GM19328 (cell line): ENCODE data around the gene HTRA1.

ENCODE experiments used
- ATAC-seq: cut with Tn5 transposase; IDR thresholded peaks from one replicate; pipeline ENCODE4 v1.9.1; 2021; ENCODE audit warnings: mild to moderate bottlenecking, moderate library complexity; ENCODE audit not compliant: unreplicated experiment

HTRA1 gene

GRCh38 chr10:122471531-122472177 is 10.3 kb downstream of the HTRA1 start:
- no peak for ATAC-seq

- no peak for ATAC-seq
These were observed 11.8 kb downstream of the HTRA1 start for GRCh38 chr10:122473116-122473515.

GRCh38 chr10:122474131-122474818 is 12.9 kb downstream of the HTRA1 start:
- no peak for ATAC-seq

- ATAC-seq: no peak
These were observed 13.7 kb downstream of the HTRA1 start for GRCh38 chr10:122475100-122475499.

GRCh38 chr10:122475591-122476332 is 14.4 kb downstream of the HTRA1 start:
- ATAC-seq: no peak

GRCh38 chr10:122476333-122476695 is 15.0 kb downstream of the HTRA1 start:
- ATAC-seq: no peak

- ATAC-seq: no peak
These were observed 16.1 kb downstream of the HTRA1 start for GRCh38 chr10:122477436-122477835.

GRCh38 chr10:122478971-122479370 is 17.6 kb downstream of the HTRA1 start:
- no peak for ATAC-seq

GRCh38 chr10:122480146-122480833 is 18.9 kb downstream of the HTRA1 start:
- no peak for ATAC-seq

- no peak for ATAC-seq
These were observed 20.1 kb downstream of the HTRA1 start for GRCh38 chr10:122481296-122482056.

- no peak for ATAC-seq
These were observed 23.1 kb downstream of the HTRA1 start for GRCh38 chr10:122484276-122485060.

GRCh38 chr10:122485670-122486069 is 24.3 kb downstream of the HTRA1 start:
- no peak for ATAC-seq

GRCh38 chr10:122486406-122487080 is 25.2 kb downstream of the HTRA1 start:
- no peak for ATAC-seq

- ATAC-seq: no peak
These were observed 25.9 kb downstream of the HTRA1 start for GRCh38 chr10:122487174-122487765.

- ATAC-seq: no peak
These were observed 28.9 kb downstream of the HTRA1 start for GRCh38 chr10:122490268-122490667.

GRCh38 chr10:122490786-122491680 is 29.7 kb downstream of the HTRA1 start:
- no peak for ATAC-seq

- no peak for ATAC-seq
These were observed 30.7 kb downstream of the HTRA1 start for GRCh38 chr10:122492006-122492405.

GRCh38 chr10:122492999-122493481 is 31.7 kb downstream of the HTRA1 start:
- ATAC-seq: no peak
